Prostate gland (tissue), 2 donors: ENCODE results near the gene C10orf67. TPM values are rescaled to one million over a fixed set of nuclear protein-coding genes. Genes with fewer than 3 reads are reported as not detected.
"Not testable (repeated sequence)": the region's sequence is repeated elsewhere in the genome, so short reads cannot be mapped to it uniquely, and the experiment has no call there.

ENCODE experiments used
- DNase-seq: peaks from one replicate; pipeline ENCODE4 v3.0.0-alpha.2; 2019; ENCODE audit warnings: low spot score
- H3K27ac ChIP-seq, 2 donors: fragments of 200-600 bp; sonication (generic); 2 replicates each; pipeline ENCODE4 v1.5.1; 2017 to 2019
- H3K27me3 ChIP-seq: fragments of 200-600 bp; sonication (generic); replicated peaks from 2 replicates; pipeline ENCODE4 v1.5.1; 2019; ENCODE audit not compliant: insufficient read depth
- H3K36me3 ChIP-seq, 2 donors: fragments of 200-600 bp; sonication (generic); 1 replicate in 1 of 2; 2 replicates in 1 of 2; pipeline versions ENCODE4 v1.5.1 to v1.8.1; 2017 to 2019
- H3K4me1 ChIP-seq: fragments of 200-600 bp; sonication (generic); replicated peaks from 2 replicates; pipeline ENCODE4 v1.5.1; 2019
- H3K4me3 ChIP-seq, 2 donors: fragments of 200-600 bp; sonication (generic); 2 replicates each; pipeline ENCODE4 v1.5.1; 2017 to 2019
- H3K9me3 ChIP-seq: fragments of 200-600 bp; sonication (generic); 2 replicates; pipeline ENCODE4 v1.5.1; 2017
- POLR2A ChIP-seq: fragments of 450-650 bp; IDR thresholded peaks from one replicate; pipeline ENCODE4 v1.6.1; 2016; ENCODE audit warnings: antibody characterized with exemption, mild to moderate bottlenecking
- POLR2AphosphoS5 ChIP-seq: sonication (generic); formaldehyde crosslinking; IDR thresholded peaks from one replicate; pipeline ENCODE4 v1.6.1; 2017; ENCODE audit warnings: antibody characterized with exemption
- WGBS: methylation state at CpG from one replicate; pipeline ENCODE4 v1.1.5; 2018; 5-methylcytosine and 5-hydroxymethylcytosine counted together
- intact Hi-C: fragments of 100-400 bp; cut with DNase I; formaldehyde crosslinking; loops from one replicate; pipeline ENCODE4 v1.14.2; 2022
- total RNA-seq, 2 donors: library from RNA; depleted of rRNA; stranded (reverse); fragments of >200 nt; gene quantifications; one replicate each; pipeline ENCODE4 v1.1.0, GENCODE V29; 2016
- TF ChIP-seq, protein P1 (sequence below), 4 experiments: fragments of 200-600 bp in 2 of 4; fragments of 450-650 bp in 2 of 4; sonication (generic) in 2 of 4; IDR thresholded peaks; 1 replicate in 3 of 4; 2 replicates in 1 of 4; pipeline ENCODE4 v1.5.1; 2016 to 2019; ENCODE audit warnings: antibody characterized with exemption in 4 of 4, mild to moderate bottlenecking in 2 of 4, moderate library complexity in 2 of 4

C10orf67 gene
- total RNA-seq, 2 donors from 2014 or later: 1.0 TPM; not detected in 1

DNA sequence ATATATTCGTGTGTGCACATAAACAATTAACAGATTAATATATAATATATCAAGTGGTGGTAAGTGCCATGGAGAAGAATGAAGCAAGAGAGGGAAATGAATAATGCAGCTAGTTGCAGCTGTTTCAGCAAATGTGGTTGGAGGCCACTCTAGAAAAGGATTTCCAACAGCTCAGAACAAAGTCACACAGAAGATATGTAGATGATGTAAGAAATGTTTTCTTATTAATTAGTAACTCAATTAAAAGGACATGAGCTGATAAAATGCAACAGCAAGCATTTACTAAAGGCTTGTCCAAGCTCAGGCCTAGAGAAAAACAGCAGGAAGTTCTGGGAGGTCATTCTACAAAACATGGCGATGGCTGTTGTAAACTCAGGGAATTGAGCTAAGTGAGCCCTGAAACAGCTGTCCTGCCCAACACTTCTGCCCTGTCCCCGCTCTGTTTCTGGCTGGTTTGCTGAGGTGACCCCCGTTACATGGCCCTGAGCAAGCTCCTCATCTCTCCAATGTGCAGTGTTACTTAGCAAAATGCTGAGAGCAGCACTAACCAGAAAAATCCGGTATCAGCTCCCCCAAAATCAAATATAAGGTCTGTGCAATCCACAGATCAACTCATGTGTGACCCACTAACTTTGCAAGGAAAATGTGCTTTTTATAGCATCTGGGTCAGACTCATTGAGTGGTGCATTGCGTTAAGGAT, 23.4 kb upstream of the C10orf67 start:
- Histone ChIP-seq H3K9me3 (no peaks in the 10 kb centered on the region), H3K4me3 (no peak overlapping the region), H3K4me1 (no peaks in the 10 kb centered on the region), H3K36me3 (no peaks in the 10 kb centered on the region), H3K27me3 (no peaks in the 10 kb centered on the region), H3K27ac (no peak overlapping the region)
- 88% methylated on average over 6 of the region's 6 CpGs for WGBS
- TF ChIP-seq POLR2AphosphoS5: no peak
- no peak for DNase-seq
- intact Hi-C loops: no loop called here

DNA sequence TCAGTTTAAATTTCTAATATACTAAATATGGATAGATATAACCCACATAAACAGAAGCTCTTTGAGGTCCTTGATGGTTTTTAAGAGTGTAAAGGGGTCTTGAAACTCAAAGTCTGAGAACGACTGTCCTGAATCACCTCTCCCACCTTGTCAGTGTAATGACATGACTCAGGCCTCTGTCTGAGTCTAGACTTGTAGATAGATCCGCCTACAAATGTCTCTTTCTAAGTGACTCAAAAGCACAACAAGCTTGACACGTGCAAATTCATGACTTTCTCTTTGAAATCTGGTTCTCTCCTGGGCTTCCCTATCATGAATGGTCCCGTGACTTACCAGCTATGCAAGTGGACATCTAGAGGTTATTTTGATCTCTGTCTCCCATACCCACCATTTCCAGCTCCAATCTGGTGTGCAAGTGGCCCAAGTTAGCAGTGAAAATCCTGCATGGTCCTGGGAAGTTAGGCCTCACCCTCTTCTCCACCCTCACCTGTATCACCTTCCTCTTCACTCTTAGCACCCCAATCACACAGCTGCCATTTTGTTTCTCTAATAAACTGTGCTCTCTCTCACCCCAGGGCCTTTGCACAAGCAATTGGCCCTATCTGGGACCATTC, 20.9 kb upstream of the C10orf67 start:
- H3K9me3 ChIP-seq, H3K27me3 ChIP-seq, DNase-seq, H3K4me3 ChIP-seq, intact Hi-C loops, H3K4me1 ChIP-seq, H3K27ac ChIP-seq, H3K36me3 ChIP-seq: not testable (repeated sequence)
- 73% methylated on average over 4 of the region's 4 CpGs for WGBS

DNA sequence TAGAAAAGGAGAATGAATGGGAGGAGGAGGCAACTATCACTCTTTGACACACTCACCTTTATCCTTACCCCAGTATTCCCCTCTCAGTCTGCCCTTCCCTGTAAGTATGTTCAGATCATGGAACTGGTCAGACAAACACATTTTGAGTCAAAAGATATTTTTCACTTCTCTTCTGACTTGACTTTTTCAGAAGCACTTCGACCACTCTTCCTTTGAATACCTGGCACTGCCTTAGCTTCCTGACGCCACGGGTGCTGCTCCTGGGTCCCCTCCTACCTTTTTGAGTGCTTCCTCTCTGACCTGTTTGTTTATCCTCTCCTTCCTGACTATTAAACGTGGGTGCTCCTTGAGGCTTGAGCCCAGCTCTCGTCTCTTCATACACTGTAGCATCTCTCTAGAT, 19.8 kb upstream of the C10orf67 start:
- WGBS: 33% methylated on average over 5 of the region's 5 CpGs
- H3K4me3 ChIP-seq: no peak overlapping the region
- no peak for DNase-seq
- TF ChIP-seq POLR2AphosphoS5: no peak
- no peak for TF ChIP-seq POLR2A
- TF ChIP-seq, protein P1, sequence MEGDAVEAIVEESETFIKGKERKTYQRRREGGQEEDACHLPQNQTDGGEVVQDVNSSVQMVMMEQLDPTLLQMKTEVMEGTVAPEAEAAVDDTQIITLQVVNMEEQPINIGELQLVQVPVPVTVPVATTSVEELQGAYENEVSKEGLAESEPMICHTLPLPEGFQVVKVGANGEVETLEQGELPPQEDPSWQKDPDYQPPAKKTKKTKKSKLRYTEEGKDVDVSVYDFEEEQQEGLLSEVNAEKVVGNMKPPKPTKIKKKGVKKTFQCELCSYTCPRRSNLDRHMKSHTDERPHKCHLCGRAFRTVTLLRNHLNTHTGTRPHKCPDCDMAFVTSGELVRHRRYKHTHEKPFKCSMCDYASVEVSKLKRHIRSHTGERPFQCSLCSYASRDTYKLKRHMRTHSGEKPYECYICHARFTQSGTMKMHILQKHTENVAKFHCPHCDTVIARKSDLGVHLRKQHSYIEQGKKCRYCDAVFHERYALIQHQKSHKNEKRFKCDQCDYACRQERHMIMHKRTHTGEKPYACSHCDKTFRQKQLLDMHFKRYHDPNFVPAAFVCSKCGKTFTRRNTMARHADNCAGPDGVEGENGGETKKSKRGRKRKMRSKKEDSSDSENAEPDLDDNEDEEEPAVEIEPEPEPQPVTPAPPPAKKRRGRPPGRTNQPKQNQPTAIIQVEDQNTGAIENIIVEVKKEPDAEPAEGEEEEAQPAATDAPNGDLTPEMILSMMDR (IDR thresholded peaks at IDR 0.05): no peak
- no peaks in the 10 kb centered on the region for H3K9me3 ChIP-seq
- H3K36me3 ChIP-seq: no peaks in the 10 kb centered on the region
- no peaks in the 10 kb centered on the region for H3K4me1 ChIP-seq
- intact Hi-C loops: no loop called here
- no peak overlapping the region for H3K27ac ChIP-seq
- H3K27me3 ChIP-seq: no peaks in the 10 kb centered on the region

DNA sequence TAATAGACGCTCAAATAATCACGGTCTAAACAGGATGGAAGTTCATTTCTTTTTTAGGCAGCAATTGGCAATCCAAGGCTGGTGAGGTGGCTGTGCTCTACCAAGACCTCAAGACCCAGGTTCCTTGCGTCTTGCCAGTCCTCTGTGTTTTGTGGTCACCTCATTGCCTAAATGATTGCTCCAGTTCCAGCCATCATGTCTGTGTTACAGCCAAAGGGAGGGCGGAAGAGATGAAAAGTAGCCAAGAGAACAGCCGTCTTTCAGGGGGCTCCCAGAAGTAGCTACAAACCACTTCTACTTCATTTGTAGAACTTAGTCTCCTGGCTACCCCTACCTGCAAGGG, 19.2 kb upstream of the C10orf67 start:
- TF ChIP-seq POLR2A (no peak), POLR2AphosphoS5 (no peak)
- TF ChIP-seq, protein P1 (IDR thresholded peaks at IDR 0.05): no peak
- Histone ChIP-seq H3K27ac (no peak overlapping the region), H3K9me3 (no peaks in the 10 kb centered on the region), H3K36me3 (no peaks in the 10 kb centered on the region), H3K4me1 (no peaks in the 10 kb centered on the region), H3K27me3 (no peaks in the 10 kb centered on the region), H3K4me3 (no peak overlapping the region)
- intact Hi-C loops: no loop called here
- DNase-seq: no peak
- 92% methylated on average over 5 of the region's 5 CpGs for WGBS

DNA sequence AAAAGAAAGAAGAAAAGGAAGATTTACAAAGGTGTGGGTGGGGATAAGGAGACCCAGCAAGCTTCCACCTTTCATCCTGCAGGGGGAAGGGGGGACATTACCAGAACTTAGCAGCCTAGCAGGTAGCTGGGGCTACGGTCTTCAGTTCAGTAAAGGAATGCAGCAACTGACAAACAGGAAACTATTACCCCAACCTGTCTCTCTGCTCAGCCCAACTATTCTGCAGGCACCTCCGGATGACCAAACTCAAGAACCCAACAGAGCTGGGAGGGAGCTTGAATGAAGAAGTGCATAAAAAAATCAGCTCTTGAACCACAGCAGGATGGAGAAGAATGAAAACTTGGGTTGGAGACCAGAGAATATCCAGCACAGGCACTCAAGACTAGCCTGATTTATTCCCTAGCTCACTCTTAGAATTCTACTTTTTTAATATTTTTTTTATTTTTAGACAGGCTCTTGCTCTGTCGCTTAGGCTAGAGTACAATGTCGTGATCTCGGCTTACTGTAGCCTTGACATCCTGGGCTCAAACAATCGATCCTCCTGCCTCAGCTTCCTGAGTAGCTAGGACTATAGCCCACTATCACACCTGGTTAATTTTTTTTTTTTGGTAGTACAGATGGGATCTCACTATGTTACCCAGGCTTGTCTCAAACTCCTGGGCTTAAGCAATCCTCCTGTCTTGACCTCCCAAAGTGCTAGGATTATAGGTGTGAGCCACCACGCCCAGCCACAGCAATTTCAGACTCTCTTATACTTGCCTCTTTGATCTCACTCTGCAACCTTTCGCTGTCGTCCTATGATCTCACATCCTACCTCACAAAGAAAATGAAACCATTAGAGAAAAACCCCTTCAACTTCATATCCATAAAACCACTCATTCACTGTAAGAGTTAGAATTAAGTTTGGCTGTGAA, 18.5 kb upstream of the C10orf67 start:
- intact Hi-C loops: no loop called here
- no peak for DNase-seq
- TF ChIP-seq, protein P1 (IDR thresholded peaks at IDR 0.05): no peak
- TF ChIP-seq POLR2A: no peak
- no peak for TF ChIP-seq POLR2AphosphoS5
- Histone ChIP-seq H3K36me3 (no peaks in the 10 kb centered on the region), H3K27me3 (no peaks in the 10 kb centered on the region), H3K27ac (no peak overlapping the region), H3K9me3 (no peaks in the 10 kb centered on the region), H3K4me1 (no peaks in the 10 kb centered on the region), H3K4me3 (no peak overlapping the region)
- WGBS: 77% methylated on average over 9 of the region's 9 CpGs
